Keratinocyte (primary cell): ENCODE results near the gene JADE2. TPM values are rescaled to one million over a fixed set of nuclear protein-coding genes. Genes with fewer than 3 reads are reported as not detected.
A peak's percentile ranks its signal among the peaks of the same experiment; 100 is the strongest.

Experiments
- DNase-seq: peaks from one replicate; pipeline ENCODE4 v3.0.0-alpha.2; 2011; ENCODE audit warnings: low read depth, missing footprints, low spot score
- FAIRE-seq: peaks from 2 replicates; lab custom pipeline; 2011; peaks lifted over from hg19 to GRCh38; lab: Jason Lieb, UNC
- H2AFZ ChIP-seq: 2 replicates; pipeline ENCODE4 v1.6.0; 2012; ENCODE audit warnings: low read length, control low read depth, inconsistent platforms; ENCODE audit not compliant: control insufficient read depth
- H3K27ac ChIP-seq: 2 replicates; pipeline ENCODE4 v1.5.1; 2011; ENCODE audit warnings: low read length; ENCODE audit not compliant: control insufficient read depth, insufficient read depth
- H3K27me3 ChIP-seq: 3 replicates; pipeline ENCODE4 v1.6.0; 2011; ENCODE audit warnings: low read length; ENCODE audit not compliant: control insufficient read depth, insufficient read depth; ENCODE audit errors: extremely low read depth
- H3K36me3 ChIP-seq, 2 experiments: 2 replicates in 1 of 2; 3 replicates in 1 of 2; pipeline ENCODE4 v1.5.1; 2011; ENCODE audit warnings: low read length in 2 of 2, mild to moderate bottlenecking in 1 of 2; ENCODE audit not compliant: control insufficient read depth in 2 of 2, insufficient read depth in 2 of 2; ENCODE audit errors: extremely low read depth in 1 of 2
- H3K4me1 ChIP-seq: 3 replicates; pipeline ENCODE4 v1.5.1; 2011; ENCODE audit warnings: low read length; ENCODE audit not compliant: control insufficient read depth, insufficient read depth; ENCODE audit errors: extremely low read depth
- H3K4me2 ChIP-seq: 3 replicates; pipeline ENCODE4 v1.6.0; 2011; ENCODE audit warnings: low read depth, low read length; ENCODE audit not compliant: control insufficient read depth, insufficient read depth; ENCODE audit errors: extremely low read depth
- H3K4me3 ChIP-seq, 3 experiments: fragments of 200-600 bp in 1 of 3; sonication (generic) in 1 of 3; 2 replicates in 2 of 3; 3 replicates in 1 of 3; pipeline ENCODE4 v1.5.1; 2011 to 2016; ENCODE audit warnings: low read length in 3 of 3, mild to moderate bottlenecking in 3 of 3, control low read depth in 2 of 3, inconsistent platforms in 1 of 3, low read depth in 1 of 3, mixed read lengths in 1 of 3, mixed run types in 1 of 3, moderate library complexity in 1 of 3; ENCODE audit not compliant: control insufficient read depth in 2 of 3, insufficient read depth in 2 of 3; ENCODE audit errors: extremely low read depth in 1 of 3
- H3K79me2 ChIP-seq: 2 replicates; pipeline ENCODE4 v1.6.0; 2012; ENCODE audit warnings: low read length; ENCODE audit not compliant: control insufficient read depth, insufficient read depth
- H3K9ac ChIP-seq: 3 replicates; pipeline ENCODE4 v1.6.0; 2011; ENCODE audit warnings: low read length; ENCODE audit not compliant: control insufficient read depth, insufficient read depth; ENCODE audit errors: extremely low read depth
- H3K9me1 ChIP-seq: 3 replicates; pipeline ENCODE4 v1.6.0; 2011; ENCODE audit warnings: low read length; ENCODE audit not compliant: control insufficient read depth, insufficient read depth; ENCODE audit errors: extremely low read depth
- H3K9me3 ChIP-seq: 2 replicates; pipeline ENCODE4 v1.5.1; 2012; ENCODE audit warnings: low read depth, low read length; ENCODE audit not compliant: control insufficient read depth
- H4K20me1 ChIP-seq: 3 replicates; pipeline ENCODE4 v1.6.0; 2011; ENCODE audit warnings: low read length; ENCODE audit not compliant: control insufficient read depth, insufficient read depth; ENCODE audit errors: extremely low read depth
- CTCF ChIP-seq, 3 experiments: IDR thresholded peaks in 1 of 3; conservative IDR thresholded peaks in 1 of 3; optimal IDR thresholded peaks in 1 of 3; 2 replicates in 2 of 3; 3 replicates in 1 of 3; pipeline versions ENCODE3 to v1.5.1; 2011; ENCODE audit warnings: low read length in 3 of 3, mild to moderate bottlenecking in 3 of 3, moderate library complexity in 2 of 3, control low read depth in 1 of 3, inconsistent platforms in 1 of 3; ENCODE audit not compliant: insufficient read depth in 2 of 3; ENCODE audit errors: extremely low read depth in 1 of 3
- EZH2 ChIP-seq: IDR thresholded peaks from one replicate; pipeline ENCODE4 v1.6.1; 2012; ENCODE audit warnings: inconsistent platforms, mild to moderate bottlenecking, low read length, moderate library complexity
- dilution Hi-C: fragments of 300-500 bp; cut with MboI; formaldehyde crosslinking; loops from one replicate; pipeline ENCODE4 v1.7.0; 2020; ENCODE audit warnings: low sequenced_read_pairs; ENCODE audit not compliant: extremely low pct_ligation_motif_present
- polyA plus RNA-seq, 5 experiments: library from polyadenylated mRNA; depleted of rRNA in 3 of 5; stranded (reverse) in 3 of 5; stranded (forward) in 1 of 5; unstranded in 1 of 5; fragments of >200 nt; gene quantifications; 1 replicate in 1 of 5; 2 replicates in 3 of 5; 3 replicates in 1 of 5; pipeline versions ENCODE4 v1.2.1 to v1.2.3, GENCODE V29; 2011 to 2012; ENCODE audit warnings: missing spikeins in 2 of 5, low read depth in 1 of 5, low replicate concordance in 1 of 5

JADE2 gene
- polyA plus RNA-seq, 1 donor (not counting 4 experiments of a cell fraction or from before 2014, with no cell fraction given), result 11.1 TPM

GRCh38 chr5:134561871-134562296, 36.4 kb downstream of the JADE2 start:
- no peak overlapping the region for H2AFZ ChIP-seq
- no peaks in the 10 kb centered on the region for H3K27me3 ChIP-seq
- no peak overlapping the region for H3K4me2 ChIP-seq
- H3K4me3 ChIP-seq, result no peak overlapping the region
- no peaks in the 10 kb centered on the region for H3K79me2 ChIP-seq
- H3K9ac ChIP-seq, result no peak overlapping the region
- no peak for DNase-seq
- TF ChIP-seq EZH2 (no peak), CTCF (optimal IDR thresholded peaks at IDR 0.05 in 1 of 3, IDR thresholded peaks at IDR 0.05 in 1 of 3, conservative IDR thresholded peaks at IDR 0.05 in 1 of 3; ENCODE audit: extremely low read depth in 1 of 3, insufficient read depth in 2 of 3, low read length in 3 of 3) (peak in 2 of 3 experiments; percentile 25 to 37)
- FAIRE-seq, result no peak
- H4K20me1 ChIP-seq, result no peaks in the 10 kb centered on the region
- H3K9me1 ChIP-seq, result no peaks in the 10 kb centered on the region
- H3K36me3 ChIP-seq, result peaks cover 32 to 44% of the 10 kb centered on the region in 2 experiments
- H3K4me1 ChIP-seq, result no peaks in the 10 kb centered on the region
- dilution Hi-C loops, result no loop called here
- no peak overlapping the region for H3K27ac ChIP-seq
- H3K9me3 ChIP-seq, result no peaks in the 10 kb centered on the region

GRCh38 chr5:134563221-134563620, 37.8 kb downstream of the JADE2 start:
- no peak for TF ChIP-seq EZH2
- TF ChIP-seq CTCF (optimal IDR thresholded peaks at IDR 0.05 in 1 of 3, IDR thresholded peaks at IDR 0.05 in 1 of 3, conservative IDR thresholded peaks at IDR 0.05 in 1 of 3; ENCODE audit: extremely low read depth in 1 of 3, insufficient read depth in 2 of 3, low read length in 3 of 3), result no peak
- Histone ChIP-seq H3K4me1 (no peaks in the 10 kb centered on the region), H3K9ac (no peak overlapping the region), H2AFZ (no peak overlapping the region), H3K4me3 (no peak overlapping the region), H3K36me3 (peaks cover 37 to 55% of the 10 kb centered on the region in 2 experiments), H3K27ac (no peak overlapping the region), H4K20me1 (no peaks in the 10 kb centered on the region), H3K9me1 (no peaks in the 10 kb centered on the region), H3K79me2 (no peaks in the 10 kb centered on the region), H3K4me2 (no peak overlapping the region), H3K9me3 (no peaks in the 10 kb centered on the region), H3K27me3 (no peaks in the 10 kb centered on the region)
- no peak for FAIRE-seq
- DNase-seq, result no peak
- dilution Hi-C loops, result no loop called here
